Muscle layer of duodenum (tissue), 2 donors: Measurements from ENCODE around the gene PNPLA3.

ENCODE experiments used
- H3K27ac ChIP-seq: one replicate; pipeline ENCODE4 v1.7.0; 2013; ENCODE audit warnings: mild to moderate bottlenecking, low read length
- H3K27me3 ChIP-seq: one replicate; pipeline ENCODE4 v1.7.0; 2013; ENCODE audit warnings: low read depth, mild to moderate bottlenecking, control low read depth, low read length
- H3K36me3 ChIP-seq, 2 donors: one replicate each; pipeline ENCODE4 v1.7.0; 2013; ENCODE audit warnings: low read length in 2 of 2, control low read depth in 1 of 2, mild to moderate bottlenecking in 1 of 2; ENCODE audit not compliant: insufficient read depth in 2 of 2, control insufficient read depth in 1 of 2
- H3K4me1 ChIP-seq, 2 donors: one replicate each; pipeline ENCODE4 v1.7.0; 2013; ENCODE audit warnings: low read length in 2 of 2, mild to moderate bottlenecking in 2 of 2, control low read depth in 1 of 2, moderate library complexity in 1 of 2; ENCODE audit not compliant: insufficient read depth in 2 of 2, control insufficient read depth in 1 of 2
- H3K4me3 ChIP-seq, 2 donors: one replicate each; pipeline ENCODE4 v1.7.0; 2013; ENCODE audit warnings: low read length in 2 of 2, low read depth in 1 of 2, mild to moderate bottlenecking in 1 of 2
- H3K9me3 ChIP-seq, 2 donors: one replicate each; pipeline ENCODE4 v1.7.0; 2013; ENCODE audit warnings: low read length in 2 of 2, control low read depth in 1 of 2, mild to moderate bottlenecking in 1 of 2; ENCODE audit not compliant: control insufficient read depth in 1 of 2
- donor health status: healthy.

Gene PNPLA3

GRCh38 chr22:43883719-43884415, 39.7 kb upstream of the PNPLA3 start:
- peaks cover 2% of the 10 kb centered on the region for H3K27me3 ChIP-seq

DNA sequence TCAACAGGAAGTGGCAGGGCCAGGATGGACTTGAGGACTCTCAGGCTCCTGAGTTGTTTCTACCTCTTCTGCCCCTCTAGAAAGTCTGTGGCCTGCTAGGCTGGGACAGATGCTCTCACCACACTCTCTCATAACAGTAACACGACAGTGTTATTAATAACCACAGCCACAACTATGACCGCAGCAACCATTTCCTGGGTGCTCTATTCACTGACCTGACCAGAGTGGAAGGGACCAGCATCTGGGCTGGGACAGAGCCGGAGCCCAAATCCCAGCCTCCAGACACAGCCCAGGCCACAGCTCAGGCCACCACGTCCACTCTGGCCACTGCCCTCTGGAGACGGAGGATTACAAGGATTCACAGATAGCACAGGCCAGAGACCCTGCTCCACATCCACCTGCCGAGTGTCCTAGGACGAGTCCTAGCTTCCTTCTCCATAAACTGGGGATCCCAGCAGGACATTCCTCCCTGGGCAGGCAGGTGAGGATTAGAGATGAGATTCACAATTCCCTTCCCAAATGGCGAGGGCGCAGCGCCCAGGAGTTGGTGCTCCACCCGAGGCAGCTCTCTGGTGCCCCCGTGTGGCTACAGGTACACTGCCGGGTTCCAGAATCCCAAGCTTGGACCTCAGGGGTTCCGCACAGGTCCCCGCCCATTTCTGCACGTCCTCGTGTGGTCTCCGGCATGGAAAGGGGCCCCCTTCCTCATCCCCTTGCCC, 38.8 kb upstream of the PNPLA3 start:
- no peaks in the 10 kb centered on the region for H3K4me1 ChIP-seq
- H3K4me3 ChIP-seq, result no peak overlapping the region
- H3K27ac ChIP-seq, result no peak overlapping the region
- no peaks in the 10 kb centered on the region for H3K36me3 ChIP-seq
- no peaks in the 10 kb centered on the region for H3K9me3 ChIP-seq
- peaks cover 10% of the 10 kb centered on the region for H3K27me3 ChIP-seq

More at GRCh38 chr22:43883719-43884415, 39.7 kb upstream of the PNPLA3 start:
- no peaks in the 10 kb centered on the region for H3K9me3 ChIP-seq
- no peak overlapping the region for H3K27ac ChIP-seq
- no peaks in the 10 kb centered on the region for H3K36me3 ChIP-seq
- H3K4me1 ChIP-seq, result no peaks in the 10 kb centered on the region
- H3K4me3 ChIP-seq, result no peak overlapping the region

DNA sequence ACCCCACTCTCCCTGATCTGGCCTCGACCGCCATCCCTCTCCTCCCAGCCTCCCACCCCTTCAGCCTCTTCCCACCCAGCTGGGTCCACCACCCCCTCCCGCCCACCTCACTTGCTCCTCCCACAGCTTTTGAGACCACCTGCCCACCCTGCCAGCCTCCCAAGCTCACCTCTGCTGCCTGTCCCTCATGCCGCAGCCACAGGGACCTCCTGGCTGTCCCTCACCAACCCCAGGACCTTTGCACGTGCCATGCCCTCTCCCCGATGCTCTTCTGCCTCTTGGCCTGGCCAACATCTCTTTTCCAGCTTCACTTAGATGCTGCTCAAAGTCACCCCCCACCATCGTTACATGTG, 38.3 kb upstream of the PNPLA3 start:
- H3K36me3 ChIP-seq, result no peaks in the 10 kb centered on the region
- no peak overlapping the region for H3K27ac ChIP-seq
- H3K4me3 ChIP-seq, result no peak overlapping the region
- H3K27me3 ChIP-seq, result peaks cover 16% of the 10 kb centered on the region
- no peaks in the 10 kb centered on the region for H3K9me3 ChIP-seq
- no peaks in the 10 kb centered on the region for H3K4me1 ChIP-seq

DNA sequence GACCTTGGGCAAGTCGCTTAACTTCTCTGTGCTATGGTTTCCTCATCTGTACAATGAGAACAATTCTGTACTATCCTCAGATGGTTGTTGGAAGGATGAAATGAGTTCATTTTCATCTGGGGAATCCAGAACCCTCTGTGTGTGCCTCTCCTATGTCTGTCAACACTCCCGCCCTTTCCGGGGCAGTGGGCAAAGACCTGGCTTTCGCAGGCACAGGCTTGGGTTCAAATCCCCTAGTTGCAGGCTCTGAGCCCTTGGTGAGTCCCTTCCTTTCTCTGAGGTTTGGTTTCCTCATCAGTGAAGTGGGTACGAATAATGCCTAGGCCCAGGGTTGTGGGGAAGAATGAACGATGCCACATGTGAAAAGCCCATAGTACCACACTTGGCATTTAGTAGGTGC, 37.8 kb upstream of the PNPLA3 start:
- no peaks in the 10 kb centered on the region for H3K36me3 ChIP-seq
- H3K27ac ChIP-seq, result no peak overlapping the region
- peaks cover 21% of the 10 kb centered on the region for H3K27me3 ChIP-seq
- H3K9me3 ChIP-seq, result no peaks in the 10 kb centered on the region
- H3K4me3 ChIP-seq, result no peak overlapping the region
- no peaks in the 10 kb centered on the region for H3K4me1 ChIP-seq

GRCh38 chr22:43886231-43886630, 37.4 kb upstream of the PNPLA3 start:
- no peak overlapping the region for H3K4me3 ChIP-seq
- H3K4me1 ChIP-seq, result peaks cover 0 to 4% of the 10 kb centered on the region in 2 donors
- peaks cover 25% of the 10 kb centered on the region for H3K27me3 ChIP-seq
- H3K36me3 ChIP-seq, result no peaks in the 10 kb centered on the region
- no peak overlapping the region for H3K27ac ChIP-seq
- H3K9me3 ChIP-seq, result no peaks in the 10 kb centered on the region

- H3K9me3 ChIP-seq, result no peaks in the 10 kb centered on the region
- no peaks in the 10 kb centered on the region for H3K36me3 ChIP-seq
- no peak overlapping the region for H3K27ac ChIP-seq
- peaks cover 0 to 9% of the 10 kb centered on the region in 2 donors for H3K4me1 ChIP-seq
- peaks cover 37% of the 10 kb centered on the region for H3K27me3 ChIP-seq
- H3K4me3 ChIP-seq, result no peak overlapping the region
Measured at GRCh38 chr22:43887391-43887790, 36.2 kb upstream of the PNPLA3 start.

DNA sequence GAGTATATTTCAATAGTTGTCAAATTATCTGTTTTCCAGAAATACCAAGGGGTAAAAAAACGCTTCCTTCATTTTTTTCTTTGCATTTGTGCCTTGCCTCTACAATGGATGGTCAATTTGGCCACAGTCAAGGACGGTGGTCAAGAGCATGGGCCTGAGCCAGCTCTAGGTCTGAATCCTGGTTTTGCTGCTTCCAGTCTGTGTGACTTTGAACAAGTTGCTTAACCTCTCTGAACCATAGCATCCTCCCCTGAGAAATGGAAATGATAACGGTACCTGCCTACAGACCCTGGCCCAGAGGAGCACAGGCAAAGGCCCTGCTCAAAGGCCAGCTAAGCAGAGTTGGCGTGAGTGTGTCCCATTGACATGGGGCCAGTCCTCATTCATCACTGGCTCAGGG, 34.9 kb upstream of the PNPLA3 start:
- Histone ChIP-seq H3K36me3 (no peaks in the 10 kb centered on the region), H3K4me3 (no peak overlapping the region), H3K4me1 (peaks cover 0 to 9% of the 10 kb centered on the region in 2 donors), H3K9me3 (no peaks in the 10 kb centered on the region), H3K27ac (no peak overlapping the region), H3K27me3 (peaks cover 43% of the 10 kb centered on the region)

DNA sequence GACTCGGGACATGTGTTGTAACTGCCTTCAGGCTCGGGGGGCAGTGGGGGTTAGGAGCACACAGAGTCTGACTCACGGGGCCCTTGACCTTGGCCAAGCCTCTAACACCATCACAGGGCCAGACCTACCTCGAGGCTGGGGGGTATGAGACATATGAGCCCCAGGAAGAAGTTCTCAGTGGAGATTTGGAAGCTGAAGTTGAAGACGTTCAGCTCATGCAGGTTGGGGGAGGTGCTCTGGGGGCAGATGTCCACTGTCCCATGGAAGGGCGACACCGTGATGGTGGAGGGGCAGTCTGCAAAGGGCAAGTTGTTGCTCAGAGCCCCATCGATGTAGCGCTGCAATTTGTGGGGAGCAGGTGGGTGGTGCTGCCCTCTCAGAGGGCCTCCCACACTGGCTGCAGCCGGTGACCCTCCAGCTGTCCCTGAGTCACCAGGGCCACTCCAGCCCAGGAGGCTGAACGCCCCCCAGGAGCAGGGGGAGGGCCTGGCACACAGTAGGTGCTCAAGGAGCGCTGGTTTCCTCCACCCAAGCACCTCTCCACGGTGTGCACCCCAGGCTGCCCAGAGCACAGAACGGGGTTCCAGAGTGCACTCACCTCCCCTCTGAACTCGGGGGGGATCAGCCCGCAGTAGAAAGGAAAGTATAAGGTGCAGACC, 34.3 kb upstream of the PNPLA3 start:
- no peaks in the 10 kb centered on the region for H3K9me3 ChIP-seq
- H3K27me3 ChIP-seq, result peaks cover 43% of the 10 kb centered on the region
- H3K36me3 ChIP-seq, result no peaks in the 10 kb centered on the region
- no peak overlapping the region for H3K27ac ChIP-seq
- H3K4me3 ChIP-seq, result no peak overlapping the region
- H3K4me1 ChIP-seq, result peaks cover 0 to 9% of the 10 kb centered on the region in 2 donors

- no peaks in the 10 kb centered on the region for H3K9me3 ChIP-seq
- H3K36me3 ChIP-seq, result no peaks in the 10 kb centered on the region
- peaks cover 43% of the 10 kb centered on the region for H3K27me3 ChIP-seq
- no peak overlapping the region for H3K27ac ChIP-seq
- no peak overlapping the region for H3K4me3 ChIP-seq
- H3K4me1 ChIP-seq, result peaks cover 0 to 9% of the 10 kb centered on the region in 2 donors
Measured at GRCh38 chr22:43889860-43890253, 33.7 kb upstream of the PNPLA3 start.

DNA sequence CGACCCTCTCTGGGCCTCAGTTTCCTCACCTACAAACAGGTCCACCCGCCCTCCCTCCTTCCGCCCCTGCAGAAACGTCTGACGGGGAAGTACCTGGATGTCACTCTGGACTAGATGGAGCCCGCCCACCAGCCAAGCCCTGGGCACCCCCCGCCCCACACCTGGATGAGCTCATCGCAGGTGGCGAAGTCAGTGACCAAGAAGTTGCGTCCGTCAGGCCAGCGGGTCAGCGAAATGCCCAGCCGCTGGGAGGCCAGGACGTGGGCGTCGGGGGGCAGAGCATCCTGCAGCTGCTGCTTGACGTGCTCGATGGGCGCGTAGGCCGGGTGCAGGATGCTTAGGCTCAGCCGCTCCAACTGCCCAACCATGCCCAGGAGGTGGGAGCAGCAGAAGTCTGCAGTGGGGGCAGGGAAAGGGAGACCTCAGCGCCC, 32.7 kb upstream of the PNPLA3 start:
- no peaks in the 10 kb centered on the region for H3K36me3 ChIP-seq
- H3K4me1 ChIP-seq, result peaks cover 0 to 9% of the 10 kb centered on the region in 2 donors
- no peak overlapping the region for H3K27ac ChIP-seq
- H3K9me3 ChIP-seq, result no peaks in the 10 kb centered on the region
- H3K27me3 ChIP-seq, result peaks cover 43% of the 10 kb centered on the region
- H3K4me3 ChIP-seq, result no peak overlapping the region

DNA sequence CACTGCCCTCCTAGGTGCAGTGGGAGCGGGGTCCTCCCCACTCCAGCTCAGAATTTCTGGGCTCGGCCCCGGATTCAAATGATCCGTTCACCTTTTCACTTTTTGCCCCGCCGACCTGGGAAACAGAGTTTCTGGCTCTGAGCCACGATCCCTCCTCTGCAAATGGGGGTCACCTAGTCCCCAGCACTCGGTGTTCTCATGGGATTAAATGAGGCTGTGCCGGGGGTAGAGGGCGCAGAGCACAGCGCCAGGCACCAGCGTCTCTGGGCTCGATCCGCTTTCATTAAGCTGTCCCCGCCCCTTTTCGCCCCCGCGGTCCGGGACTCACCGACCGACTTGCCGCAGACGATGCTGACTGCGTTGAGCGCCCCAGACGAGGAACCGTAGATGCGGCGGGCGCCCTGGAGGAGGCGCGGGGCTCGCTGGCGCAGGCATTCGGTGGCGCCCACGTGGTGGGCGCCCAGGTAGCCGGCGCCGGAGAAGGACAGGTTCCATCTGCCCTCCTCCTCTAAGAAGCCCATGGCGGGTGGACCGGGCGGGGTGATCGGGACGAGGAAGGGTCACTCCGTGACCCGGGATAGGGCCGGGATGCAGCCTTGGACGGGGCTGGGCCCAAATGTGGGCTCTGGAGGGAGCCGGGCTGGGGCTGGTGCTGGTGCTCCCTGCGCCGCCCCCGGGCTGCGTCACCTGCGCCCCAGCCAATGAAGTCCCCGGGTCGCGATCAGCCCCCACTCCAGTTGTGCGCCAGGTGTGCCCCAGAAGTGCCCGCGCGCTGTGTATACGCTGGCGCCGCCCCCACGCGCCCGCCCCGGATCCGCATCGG, 32.0 kb upstream of the PNPLA3 start, which contains the start of gene PNPLA5:
Gene PNPLA5, minus strand, starts transcription at position 654 of the 823 bp plus-strand sequence. Its CDS starts 133 bp downstream, at position 521.
- peaks cover 43% of the 10 kb centered on the region for H3K27me3 ChIP-seq
- H3K9me3 ChIP-seq, result no peaks in the 10 kb centered on the region
- peak within 1 kb of the TSS in 1 of 2 donors; percentile 29 for H3K4me3 ChIP-seq
- H3K27ac ChIP-seq, result no peak within 1 kb of the TSS
- H3K4me1 ChIP-seq, result peaks cover 0 to 9% of the 10 kb centered on the region in 2 donors
- no peaks in the 10 kb centered on the region for H3K36me3 ChIP-seq
